Activated CD8-positive, alpha-beta T cell treated with anti-CD3 and anti-CD28 coated beads, Interleukin-2, amount 10 ng/mL, durations not matched to agents 7 days and 5 days (primary cell): ENCODE measurements around the gene CEP83. TPM values are rescaled to one million over a fixed set of nuclear protein-coding genes. Genes with fewer than 3 reads are reported as not detected.

Experiments
- ATAC-seq: fragments of 150-1000 bp; cut with Tn5 transposase; one replicate; pipeline ENCODE4 v1.10.0; 2021; ENCODE audit warnings: moderate library complexity
- CTCF ChIA-PET: fragments of 350-600 bp; sonication (Branson Sonifier 250); formaldehyde crosslinking; loops from one replicate; lab custom pipeline; 2021; ENCODE audit warnings: antibody characterized with exemption; lab: Charles Lee
- POLR2A ChIA-PET: fragments of 350-600 bp; sonication (Branson Sonifier 250); formaldehyde crosslinking; loops from one replicate; lab custom pipeline; 2021; ENCODE audit warnings: antibody characterized with exemption; lab: Charles Lee
- DNase-seq: peaks from one replicate; pipeline ENCODE4 v3.0.0-alpha.2; 2020
- H3K27ac Mint-ChIP-seq: one replicate; pipeline ENCODE4 v1.8.0; 2021; ENCODE audit warnings: mild to moderate bottlenecking, mixed read lengths
- H3K27me3 Mint-ChIP-seq: one replicate; pipeline ENCODE4 v1.8.0; 2021; ENCODE audit warnings: low read depth, mixed read lengths
- H3K36me3 Mint-ChIP-seq: one replicate; pipeline ENCODE4 v1.8.0; 2021; ENCODE audit warnings: low read depth, mixed read lengths
- H3K4me1 Mint-ChIP-seq: one replicate; pipeline ENCODE4 v1.8.0; 2021; ENCODE audit warnings: low read depth, mixed read lengths
- H3K4me3 Mint-ChIP-seq: one replicate; pipeline ENCODE4 v1.8.0; 2021; ENCODE audit warnings: mild to moderate bottlenecking, mixed read lengths
- H3K9me3 Mint-ChIP-seq: one replicate; pipeline ENCODE4 v1.8.0; 2022; ENCODE audit warnings: mixed read lengths; ENCODE audit not compliant: insufficient read depth
- total RNA-seq, 2 experiments: library from RNA; stranded (reverse); gene quantifications; one replicate each; pipeline ENCODE4 v1.2.3, GENCODE V29; 2021

CEP83 gene
- 10 to 100 TPM; 23.4 to 23.9 TPM for total RNA-seq

GRCh38 chr12:94459728-94460615 is at the start of gene CEP83:
TSS of gene CEP83 (minus strand) at chr12:94459867. CDS start at chr12:94412490, 47,377 bp downstream.
- Mint-ChIP-seq H3K9me3 (no peaks in the 10 kb centered on the region), H3K27me3 (peaks cover 11% of the 10 kb centered on the region), H3K36me3 (peaks cover 33% of the 10 kb centered on the region), H3K4me1 (peaks cover 29% of the 10 kb centered on the region), H3K27ac (peak within 1 kb of the TSS; percentile 88), H3K4me3 (peak within 1 kb of the TSS; percentile 86)
- ChIA-PET POLR2A (interaction anchor here (1.0 to 1.4 kb wide), 3 partner anchors 25 to 311 kb away, joined by 3 to 4 read pairs (median 4); no protein-coding TSS in a partner anchor), CTCF (interaction anchor here (0.7 to 1.3 kb wide), 5 partner anchors 26 to 358 kb away, joined by 3 to 10 read pairs (median 6); partner anchors contain the start of gene PLXNC1)
- DNase-seq: peak; percentile 98
- ATAC-seq: peak; percentile 97

DNA sequence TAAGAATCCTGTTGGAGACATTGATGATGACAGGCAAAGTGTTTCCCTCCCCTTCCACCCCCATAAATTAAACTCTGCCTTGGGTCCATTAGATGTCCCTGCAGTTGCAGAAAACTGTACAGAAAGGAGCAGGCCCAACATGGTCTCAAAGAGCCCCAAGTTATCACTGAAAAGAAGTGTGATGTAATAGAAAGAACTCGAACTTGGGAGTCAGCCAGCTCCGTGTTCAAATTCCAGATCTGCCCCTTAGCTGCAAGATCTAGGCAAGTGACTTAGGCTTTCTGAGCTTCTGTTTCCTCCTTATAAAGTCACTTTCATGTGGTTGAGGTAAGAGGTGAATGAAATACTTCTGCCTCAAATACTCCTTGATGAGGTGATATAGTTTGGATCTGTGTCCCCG is 49.6 kb upstream of the CEP83 start:
- POLR2A ChIA-PET: no interaction called here
- H3K9me3 Mint-ChIP-seq: no peaks in the 10 kb centered on the region
- H3K27ac Mint-ChIP-seq: no peak overlapping the region
- CTCF ChIA-PET: no interaction called here
- H3K4me3 Mint-ChIP-seq: no peak overlapping the region
- ATAC-seq (no peak), DNase-seq (no peak)
- H3K36me3 Mint-ChIP-seq: no peaks in the 10 kb centered on the region
- no peaks in the 10 kb centered on the region for H3K4me1 Mint-ChIP-seq
- H3K27me3 Mint-ChIP-seq: peaks cover 3% of the 10 kb centered on the region

GRCh38 chr12:94507455-94507854 is 47.8 kb upstream of the CEP83 start:
- ATAC-seq (no peak), DNase-seq (no peak)
- Mint-ChIP-seq H3K27me3 (peaks cover 3% of the 10 kb centered on the region), H3K9me3 (peaks cover 3% of the 10 kb centered on the region), H3K4me1 (no peaks in the 10 kb centered on the region), H3K4me3 (no peak overlapping the region), H3K36me3 (no peaks in the 10 kb centered on the region), H3K27ac (no peak overlapping the region)
- ChIA-PET POLR2A (no interaction called here), CTCF (no interaction called here)

DNA sequence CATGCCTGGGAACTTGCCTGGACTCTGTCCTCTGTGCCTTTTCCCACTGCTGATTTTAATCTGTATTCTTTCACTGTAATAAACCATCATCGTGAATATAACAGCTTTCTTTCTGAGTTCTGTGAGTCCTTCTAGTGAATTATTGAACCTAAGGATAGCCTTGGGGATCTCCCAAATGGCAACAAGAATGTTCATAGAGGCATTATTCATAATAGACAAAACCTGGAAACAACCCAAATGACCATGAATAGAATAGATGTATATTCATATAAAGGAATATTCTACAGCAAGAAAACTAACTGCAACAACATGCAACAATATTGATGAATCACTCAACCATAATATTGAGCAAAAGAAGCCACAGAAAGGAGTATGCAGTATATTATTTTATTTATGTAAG is 44.7 kb upstream of the CEP83 start:
- H3K9me3 Mint-ChIP-seq: peaks cover 3% of the 10 kb centered on the region
- H3K36me3 Mint-ChIP-seq: no peaks in the 10 kb centered on the region
- H3K27ac Mint-ChIP-seq: no peak overlapping the region
- H3K4me1 Mint-ChIP-seq: no peaks in the 10 kb centered on the region
- POLR2A ChIA-PET: no interaction called here
- H3K27me3 Mint-ChIP-seq: peaks cover 3% of the 10 kb centered on the region
- DNase-seq (no peak), ATAC-seq (no peak)
- no peak overlapping the region for H3K4me3 Mint-ChIP-seq
- CTCF ChIA-PET: no interaction called here

DNA sequence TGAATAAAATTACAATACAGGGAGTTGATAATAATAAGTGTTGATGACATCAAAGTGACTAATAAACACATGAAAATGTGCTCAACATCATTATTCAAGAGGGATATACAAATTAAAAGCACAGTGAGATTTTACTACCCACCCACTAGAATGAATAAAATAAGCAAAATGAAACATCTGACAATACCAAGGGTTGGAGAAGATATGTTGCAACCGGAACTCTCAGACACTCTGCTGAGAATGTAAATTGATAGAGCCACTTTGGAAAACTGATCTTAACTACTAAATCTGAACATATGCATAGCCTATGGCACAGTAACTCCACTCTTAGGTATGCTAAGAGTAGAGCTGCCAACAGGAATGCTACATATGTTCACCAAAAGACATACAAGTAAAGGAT is 44.0 kb upstream of the CEP83 start:
- Mint-ChIP-seq H3K27me3 (peaks cover 3% of the 10 kb centered on the region), H3K9me3 (peaks cover 3% of the 10 kb centered on the region), H3K36me3 (no peaks in the 10 kb centered on the region), H3K4me1 (no peaks in the 10 kb centered on the region), H3K27ac (no peak overlapping the region), H3K4me3 (no peak overlapping the region)
- DNase-seq: no peak
- ATAC-seq: no peak
- CTCF ChIA-PET: no interaction called here
- POLR2A ChIA-PET: no interaction called here

DNA sequence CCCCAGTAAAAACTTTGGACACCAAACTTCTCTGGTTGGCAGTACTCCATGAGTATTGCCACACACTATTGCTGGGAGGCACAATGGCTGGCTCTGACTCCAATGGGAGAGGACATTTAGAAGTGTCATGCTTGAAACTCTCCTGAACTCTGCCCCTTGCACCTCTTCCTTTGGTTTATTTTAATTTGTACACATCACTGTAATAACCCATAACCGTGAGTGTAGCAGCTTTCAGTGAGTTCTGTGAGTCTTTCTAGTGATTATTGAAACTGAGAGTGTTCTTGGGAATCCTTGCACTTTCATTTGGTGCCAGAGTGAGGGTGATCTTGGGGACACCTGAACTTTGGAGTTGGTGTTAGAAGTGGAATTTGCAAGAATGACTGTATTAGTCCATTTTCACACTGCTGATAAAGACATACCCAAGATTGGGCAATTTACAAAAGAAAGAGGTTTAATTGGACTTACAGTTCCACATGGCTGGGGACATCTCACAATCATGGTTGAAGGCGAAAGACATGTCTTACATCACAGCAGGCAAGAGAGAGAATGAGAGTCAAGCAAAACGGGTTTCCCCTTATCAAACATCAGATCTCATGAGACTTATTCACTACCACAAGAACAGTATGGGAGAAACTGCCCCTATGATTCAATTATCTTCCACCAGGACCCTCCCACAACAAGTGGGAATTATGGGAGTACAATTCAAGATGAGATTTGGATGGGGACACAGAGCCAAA is 41.3 kb upstream of the CEP83 start:
- Mint-ChIP-seq H3K4me1 (no peaks in the 10 kb centered on the region), H3K27me3 (peaks cover 6% of the 10 kb centered on the region), H3K4me3 (no peak overlapping the region), H3K9me3 (peaks cover 3% of the 10 kb centered on the region), H3K27ac (no peak overlapping the region), H3K36me3 (no peaks in the 10 kb centered on the region)
- no peak for ATAC-seq
- DNase-seq: no peak
- POLR2A ChIA-PET: no interaction called here
- CTCF ChIA-PET: no interaction called here

GRCh38 chr12:94498698-94499097 is 39.0 kb upstream of the CEP83 start:
- Mint-ChIP-seq H3K27ac (no peak overlapping the region), H3K9me3 (peaks cover 3% of the 10 kb centered on the region), H3K27me3 (peaks cover 2% of the 10 kb centered on the region), H3K4me1 (no peaks in the 10 kb centered on the region), H3K36me3 (no peaks in the 10 kb centered on the region), H3K4me3 (no peak overlapping the region)
- ChIA-PET CTCF (no interaction called here), POLR2A (no interaction called here)
- no peak for ATAC-seq
- no peak for DNase-seq

GRCh38 chr12:94498073-94498472 is 38.4 kb upstream of the CEP83 start:
- ChIA-PET POLR2A (no interaction called here), CTCF (no interaction called here)
- Mint-ChIP-seq H3K4me3 (no peak overlapping the region), H3K27me3 (peaks cover 2% of the 10 kb centered on the region), H3K9me3 (peaks cover 2% of the 10 kb centered on the region), H3K27ac (no peak overlapping the region), H3K4me1 (no peaks in the 10 kb centered on the region), H3K36me3 (no peaks in the 10 kb centered on the region)
- DNase-seq: no peak
- ATAC-seq: no peak

GRCh38 chr12:94495445-94496115 is 35.9 kb upstream of the CEP83 start:
- ATAC-seq: no peak
- POLR2A ChIA-PET: no interaction called here
- Mint-ChIP-seq H3K36me3 (no peaks in the 10 kb centered on the region), H3K4me3 (no peak overlapping the region), H3K27me3 (peaks cover 8% of the 10 kb centered on the region), H3K9me3 (no peaks in the 10 kb centered on the region), H3K4me1 (no peaks in the 10 kb centered on the region), H3K27ac (no peak overlapping the region)
- no peak for DNase-seq
- CTCF ChIA-PET: no interaction called here

GRCh38 chr12:94491489-94491888 is 31.8 kb upstream of the CEP83 start:
- H3K4me1 Mint-ChIP-seq: no peaks in the 10 kb centered on the region
- ChIA-PET POLR2A (no interaction called here), CTCF (no interaction called here)
- peaks cover 16% of the 10 kb centered on the region for H3K27me3 Mint-ChIP-seq
- no peak overlapping the region for H3K4me3 Mint-ChIP-seq
- H3K36me3 Mint-ChIP-seq: no peaks in the 10 kb centered on the region
- H3K9me3 Mint-ChIP-seq: no peaks in the 10 kb centered on the region
- H3K27ac Mint-ChIP-seq: no peak overlapping the region
- no peak for DNase-seq
- ATAC-seq: no peak

- no peak overlapping the region for H3K4me3 Mint-ChIP-seq
- POLR2A ChIA-PET: no interaction called here
- CTCF ChIA-PET: no interaction called here
- DNase-seq: no peak
- H3K27me3 Mint-ChIP-seq: peaks cover 13% of the 10 kb centered on the region
- no peak for ATAC-seq
- H3K27ac Mint-ChIP-seq: no peak overlapping the region
- no peaks in the 10 kb centered on the region for H3K36me3 Mint-ChIP-seq
- no peaks in the 10 kb centered on the region for H3K9me3 Mint-ChIP-seq
- H3K4me1 Mint-ChIP-seq: no peaks in the 10 kb centered on the region
These were observed 28.8 kb upstream of the CEP83 start for GRCh38 chr12:94488463-94488862.

DNA sequence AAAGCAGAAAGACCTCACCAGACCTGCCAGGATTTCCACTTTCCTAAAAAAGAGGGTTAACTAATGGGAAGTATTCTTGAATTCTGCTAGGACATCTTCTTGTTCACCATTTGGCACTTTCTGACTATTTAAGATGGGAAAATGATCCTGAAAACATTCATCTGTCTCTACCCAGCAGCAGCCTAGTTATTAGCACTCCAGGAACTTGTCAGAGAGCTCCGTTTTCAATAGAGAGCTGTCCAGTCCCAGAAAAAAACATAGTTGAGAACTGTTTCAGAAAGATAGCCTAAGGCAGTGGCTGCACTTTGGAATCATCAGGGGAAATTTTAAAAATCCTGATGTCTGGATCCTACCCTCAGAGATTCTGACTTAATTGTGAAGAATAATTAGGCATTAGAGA is 22.1 kb upstream of the CEP83 start:
- no peak for DNase-seq
- CTCF ChIA-PET: no interaction called here
- Mint-ChIP-seq H3K36me3 (no peaks in the 10 kb centered on the region), H3K4me1 (no peaks in the 10 kb centered on the region), H3K27me3 (peaks cover 6% of the 10 kb centered on the region), H3K4me3 (no peak overlapping the region), H3K27ac (no peak overlapping the region), H3K9me3 (no peaks in the 10 kb centered on the region)
- POLR2A ChIA-PET: no interaction called here
- ATAC-seq: no peak
